NCI-H446 treated with DMSO at 0.1 percent for 48 hours (cell line): ENCODE results near the gene CNTNAP1.
"Not testable (repeated sequence)": the region's sequence is repeated elsewhere in the genome, so short reads cannot be mapped to it uniquely, and the experiment has no call there.

Source experiments
- DNase-seq: peaks from one replicate; lab custom pipeline; 2025; lab: John Stamatoyannopoulos, UW

CNTNAP1 gene

GRCh38 chr17:42740699-42741098 lies 58.4 kb downstream of the CNTNAP1 start:
- DNase-seq: no peak

GRCh38 chr17:42742916-42743315 lies 60.6 kb downstream of the CNTNAP1 start:
- DNase-seq: not testable (repeated sequence)

GRCh38 chr17:42743595-42744282 lies 61.4 kb downstream of the CNTNAP1 start:
- no peak for DNase-seq

GRCh38 chr17:42744283-42744805 lies 62.0 kb downstream of the CNTNAP1 start:
- no peak for DNase-seq

GRCh38 chr17:42744806-42745617 lies 62.7 kb downstream of the CNTNAP1 start, which contains the start of gene EZH1:
EZH1 (minus strand) TSS chr17:42745040; CDS start chr17:42728941, 16,099 bp downstream.
- DNase-seq: peak; percentile 86

GRCh38 chr17:42748202-42748907 lies 66.0 kb downstream of the CNTNAP1 start:
- DNase-seq: no peak

GRCh38 chr17:42748908-42749798 lies 66.8 kb downstream of the CNTNAP1 start:
- no peak for DNase-seq
